Measurements from ENCODE around the gene ZNF576.
A peak's percentile ranks its signal among the peaks of the same experiment; 100 is the strongest.

Gene ZNF576

DNA sequence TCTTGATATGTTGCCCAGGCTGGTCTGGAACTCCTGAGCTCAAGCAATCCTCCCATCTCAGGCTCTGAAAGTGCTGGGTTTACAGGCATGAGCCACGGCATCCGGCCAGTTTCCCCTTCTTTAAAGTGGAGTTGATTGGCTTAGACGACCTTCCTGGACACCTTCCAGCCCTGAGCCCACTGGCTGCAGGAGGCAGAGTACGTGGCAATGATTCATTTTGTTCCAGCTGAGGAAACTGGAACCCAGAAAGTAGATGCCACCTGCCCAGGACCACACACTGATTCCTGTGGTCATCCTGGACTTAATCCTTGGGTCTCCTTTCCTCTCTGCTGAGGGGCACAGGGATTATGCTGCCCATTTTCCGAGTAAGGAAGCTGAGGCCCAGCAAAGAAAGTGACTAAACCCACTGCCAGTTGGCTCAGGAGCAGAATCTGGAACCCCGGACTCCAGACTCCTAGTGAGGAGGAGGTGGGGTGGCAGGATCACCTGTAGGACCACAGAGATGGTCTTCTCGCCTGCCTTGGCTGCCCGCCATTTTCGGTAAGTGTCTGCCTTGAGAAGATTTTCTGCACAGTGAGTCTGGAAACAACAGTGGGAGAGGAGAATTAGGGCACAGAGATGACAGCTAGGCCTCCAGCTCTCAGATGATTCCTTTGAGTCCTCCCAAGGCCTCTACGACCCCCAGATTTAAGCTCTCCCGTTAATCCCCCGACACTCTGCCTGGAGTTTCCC is 21.8 kb upstream of the ZNF576 start:
- Histone ChIP-seq H3K36me3 (ENCODE audit: control insufficient read depth in 4 of 4, insufficient read depth in 4 of 4, low read length in 3 of 4) (peaks cover 0 to 11% (median 0%) of the 10 kb centered on the region in 4 experiments), H3K9me3 (ENCODE audit: control extremely low read depth in 1 of 5, control insufficient read depth in 4 of 5, insufficient read depth in 2 of 5, low read depth in 1 of 5, low read length in 4 of 5) (no peaks in the 10 kb centered on the region), H3K27ac (ENCODE audit: insufficient read depth in 1 of 2, low read depth in 1 of 2, low read length in 2 of 2, poor library complexity in 1 of 2, severe bottlenecking in 2 of 2) (peak overlapping the region; percentile 90 to 97), H3K27me3 (replicated peaks in 2 of 5; ENCODE audit: control insufficient read depth in 4 of 5, insufficient read depth in 5 of 5, low read length in 4 of 5) (no peaks in the 10 kb centered on the region), H3K4me3 (ENCODE audit: control insufficient read depth in 1 of 7, extremely low read depth in 1 of 7, insufficient read depth in 4 of 7, low read depth in 2 of 7, low read length in 6 of 7) (peak overlapping the region in 6 of 7 experiments; percentile 82 to 98 (median 92)), H3K4me1 (ENCODE audit: control extremely low read depth in 1 of 4, control insufficient read depth in 4 of 4, insufficient read depth in 4 of 4, low read length in 3 of 4) (peaks cover 4 to 30% (median 21%) of the 10 kb centered on the region in 4 experiments)
- peak in 1 of 3 donors; percentile 42 for DNase-seq
- ChIA-PET CTCF (interaction anchor here (0.7 to 3.1 kb wide), 8 partner anchors 9 to 175 kb away, joined by 3 to 16 read pairs (median 5); no protein-coding TSS in a partner anchor), POLR2A (interaction anchor here (1.2 to 1.4 kb wide), 2 partner anchors 13 to 21 kb away, joined by 4 to 5 read pairs; partner anchors contain the start of gene IRGQ)
- WGBS (ENCODE audit: insufficient coverage): 41% methylated on average over 11 of the region's 12 CpGs

DNA sequence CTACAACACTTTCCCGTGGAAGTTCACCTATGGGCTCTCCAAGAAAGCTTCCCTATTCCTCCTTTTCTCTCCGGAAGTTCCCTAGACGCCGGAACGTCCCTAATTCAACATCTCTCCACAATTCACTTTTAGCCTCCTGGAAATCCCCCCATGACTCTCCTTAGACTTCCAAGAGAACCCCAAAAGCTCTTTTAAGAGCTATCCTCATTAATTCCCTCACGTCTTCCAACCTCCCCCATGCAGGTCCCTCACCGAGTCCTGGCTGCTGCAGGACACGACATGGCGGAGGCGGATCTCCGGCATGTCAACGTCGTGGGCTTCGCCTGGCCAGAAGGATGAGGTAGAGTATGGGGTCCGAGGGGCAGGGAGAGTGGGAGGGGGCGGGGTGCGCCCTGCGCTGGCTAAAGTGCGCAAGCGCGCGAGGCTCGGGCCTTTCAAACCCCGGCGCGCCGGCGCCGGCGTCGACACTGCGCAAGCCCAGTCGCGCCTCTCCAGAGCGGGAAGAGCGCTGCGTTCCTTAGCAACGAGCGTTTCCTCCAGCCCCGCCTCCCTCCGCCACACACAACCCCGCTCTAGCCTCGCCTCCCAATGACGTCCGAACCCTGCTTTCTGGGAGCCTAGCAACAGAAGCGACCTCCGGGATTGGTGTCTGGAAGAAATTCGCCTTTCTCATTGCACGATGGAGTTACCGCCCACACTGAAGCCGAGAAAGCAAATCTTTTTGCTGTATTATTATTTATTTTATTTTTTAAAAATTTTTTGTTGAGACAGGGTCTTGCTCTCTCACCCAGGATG is 21.0 kb upstream of the ZNF576 start, which contains the start of the genes PINLYP and XRCC1:
PINLYP (plus strand) TSS at position 646 of the 795 bp plus-strand sequence. CDS start 1,391 bp downstream, outside the sequence.
XRCC1 (minus strand) TSS at position 372 of the 795 bp plus-strand sequence; CDS start at position 303, 69 bp downstream.
- Histone ChIP-seq H3K27ac (ENCODE audit: insufficient read depth in 1 of 2, low read depth in 1 of 2, low read length in 2 of 2, poor library complexity in 1 of 2, severe bottlenecking in 2 of 2) (peak within 1 kb of the TSS; percentile 90 to 97), H3K4me1 (ENCODE audit: control extremely low read depth in 1 of 4, control insufficient read depth in 4 of 4, insufficient read depth in 4 of 4, low read length in 3 of 4) (peaks cover 4 to 30% (median 22%) of the 10 kb centered on the region in 4 experiments), H3K27me3 (replicated peaks in 2 of 5; ENCODE audit: control insufficient read depth in 4 of 5, insufficient read depth in 5 of 5, low read length in 4 of 5) (no peaks in the 10 kb centered on the region), H3K9me3 (ENCODE audit: control extremely low read depth in 1 of 5, control insufficient read depth in 4 of 5, insufficient read depth in 2 of 5, low read depth in 1 of 5, low read length in 4 of 5) (no peaks in the 10 kb centered on the region), H3K36me3 (ENCODE audit: control insufficient read depth in 4 of 4, insufficient read depth in 4 of 4, low read length in 3 of 4) (peaks cover 0 to 11% (median 0%) of the 10 kb centered on the region in 4 experiments), H3K4me3 (ENCODE audit: control insufficient read depth in 1 of 7, extremely low read depth in 1 of 7, insufficient read depth in 4 of 7, low read depth in 2 of 7, low read length in 6 of 7) (peak within 1 kb of the TSS; percentile 74 to 98 (median 90))
- CTCF ChIA-PET: interaction anchor here (0.7 to 3.1 kb wide), 7 partner anchors 9 to 174 kb away, joined by 3 to 16 read pairs (median 5); no protein-coding TSS in a partner anchor
- 1% methylated on average over 42 of the region's 51 CpGs for WGBS (ENCODE audit: insufficient coverage)
- DNase-seq: peak; percentile 99 to 100 (median 99)
- POLR2A ChIA-PET: interaction anchor here (0.7 to 1.4 kb wide), 3 partner anchors 14 to 1154 kb away, joined by 3 to 5 read pairs (median 4); partner anchors contain the start of gene IRGQ

DNA sequence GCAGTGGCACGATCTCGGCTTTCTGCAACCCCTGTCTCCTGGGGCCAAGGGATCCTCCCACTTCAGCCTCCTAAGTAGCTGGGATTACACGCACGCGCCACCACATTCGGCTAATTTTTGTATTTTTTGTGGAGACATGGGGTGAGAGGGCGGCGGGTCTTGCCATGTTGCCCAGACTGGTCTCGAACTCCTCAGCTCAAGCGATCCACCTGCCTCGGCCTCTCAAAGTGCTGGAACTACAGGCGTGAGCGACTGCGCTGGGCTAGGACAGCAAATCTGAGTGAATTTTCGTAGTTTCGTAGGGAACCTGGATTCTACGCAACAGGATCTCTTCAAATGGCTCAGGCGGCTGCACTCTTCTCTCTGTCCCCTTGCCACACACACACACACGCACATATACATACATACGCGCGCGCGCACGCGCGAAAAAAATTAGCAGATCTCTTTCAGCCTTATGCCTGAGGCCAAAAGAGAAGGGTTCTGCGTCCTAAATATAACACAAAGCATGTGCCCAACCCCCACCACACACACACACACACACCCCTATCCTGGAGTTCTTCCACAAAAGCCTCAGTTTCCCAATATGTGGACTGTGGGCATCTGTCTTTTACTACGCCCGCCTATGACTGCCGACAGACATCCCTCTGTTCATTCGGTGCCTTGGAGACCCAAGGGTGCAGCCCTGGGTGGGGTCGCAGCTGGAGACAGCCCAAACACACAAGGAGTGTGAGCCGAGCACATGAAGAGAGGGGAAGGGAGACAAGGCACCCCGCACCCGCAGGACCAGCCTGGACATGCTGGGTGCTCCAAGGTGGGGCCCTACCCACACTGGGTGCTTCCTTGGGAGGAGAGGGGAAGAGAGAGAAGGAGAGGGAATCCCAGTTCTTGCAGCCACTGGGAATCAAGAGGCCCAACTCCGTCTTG is 20.2 kb upstream of the ZNF576 start:
- CTCF ChIA-PET: interaction anchor here (1.0 to 3.1 kb wide), 3 partner anchors 20 to 95 kb away, joined by 3 to 16 read pairs (median 6); no protein-coding TSS in a partner anchor
- H3K36me3 ChIP-seq (ENCODE audit: control insufficient read depth in 4 of 4, insufficient read depth in 4 of 4, low read length in 3 of 4): peaks cover 0 to 11% (median 0%) of the 10 kb centered on the region in 4 experiments
- H3K27ac ChIP-seq (ENCODE audit: insufficient read depth in 1 of 2, low read depth in 1 of 2, low read length in 2 of 2, poor library complexity in 1 of 2, severe bottlenecking in 2 of 2): peak overlapping the region; percentile 50 to 97
- 75% methylated on average over 18 of the region's 37 CpGs for WGBS (ENCODE audit: insufficient coverage)
- POLR2A ChIA-PET: interaction anchor here (0.7 to 1.4 kb wide), 2 partner anchors 20 to 1154 kb away, joined by 3 to 5 read pairs; partner anchors contain the start of gene IRGQ
- DNase-seq: peak in 2 of 3 donors; percentile 41 to 42
- H3K27me3 ChIP-seq (replicated peaks in 2 of 5; ENCODE audit: control insufficient read depth in 4 of 5, insufficient read depth in 5 of 5, low read length in 4 of 5): no peaks in the 10 kb centered on the region
- H3K4me3 ChIP-seq (ENCODE audit: control insufficient read depth in 1 of 7, extremely low read depth in 1 of 7, insufficient read depth in 4 of 7, low read depth in 2 of 7, low read length in 6 of 7): peak overlapping the region; percentile 18 to 97 (median 70)
- peaks cover 4 to 36% (median 28%) of the 10 kb centered on the region in 4 experiments for H3K4me1 ChIP-seq (ENCODE audit: control extremely low read depth in 1 of 4, control insufficient read depth in 4 of 4, insufficient read depth in 4 of 4, low read length in 3 of 4)
- no peaks in the 10 kb centered on the region for H3K9me3 ChIP-seq (ENCODE audit: control extremely low read depth in 1 of 5, control insufficient read depth in 4 of 5, insufficient read depth in 2 of 5, low read depth in 1 of 5, low read length in 4 of 5)

DNA sequence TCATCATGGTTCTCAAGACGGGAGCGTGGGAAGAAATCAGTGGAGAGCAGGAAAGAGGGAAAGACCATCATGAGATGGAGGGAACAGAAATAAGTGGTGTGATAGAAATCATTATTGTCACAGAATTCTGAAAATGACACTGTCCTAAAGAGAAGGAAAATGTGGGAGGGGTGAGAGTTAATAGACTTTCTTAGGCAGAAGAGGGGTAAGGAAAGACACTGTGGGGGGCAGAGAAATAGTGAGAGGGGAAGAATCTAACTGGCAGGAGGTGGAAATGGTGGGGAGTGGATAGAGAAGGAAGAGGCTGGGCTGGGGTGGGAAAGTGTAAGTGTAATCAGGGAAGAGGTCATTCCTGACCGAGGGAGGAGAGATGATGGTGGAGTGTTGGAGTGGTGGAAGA is 17.6 kb upstream of the ZNF576 start:
- Histone ChIP-seq H3K9me3 (ENCODE audit: control extremely low read depth in 1 of 5, control insufficient read depth in 4 of 5, insufficient read depth in 2 of 5, low read depth in 1 of 5, low read length in 4 of 5) (no peaks in the 10 kb centered on the region), H3K27ac (ENCODE audit: insufficient read depth in 1 of 2, low read depth in 1 of 2, low read length in 2 of 2, poor library complexity in 1 of 2, severe bottlenecking in 2 of 2) (no peak overlapping the region), H3K27me3 (replicated peaks in 2 of 5; ENCODE audit: control insufficient read depth in 4 of 5, insufficient read depth in 5 of 5, low read length in 4 of 5) (no peaks in the 10 kb centered on the region), H3K4me1 (ENCODE audit: control extremely low read depth in 1 of 4, control insufficient read depth in 4 of 4, insufficient read depth in 4 of 4, low read length in 3 of 4) (peaks cover 4 to 45% (median 37%) of the 10 kb centered on the region in 4 experiments), H3K4me3 (ENCODE audit: control insufficient read depth in 1 of 7, extremely low read depth in 1 of 7, insufficient read depth in 4 of 7, low read depth in 2 of 7, low read length in 6 of 7) (no peak overlapping the region), H3K36me3 (ENCODE audit: control insufficient read depth in 4 of 4, insufficient read depth in 4 of 4, low read length in 3 of 4) (no peaks in the 10 kb centered on the region)
- CTCF ChIA-PET: interaction anchor here (1.0 to 4.3 kb wide), 4 partner anchors 9 to 23 kb away, joined by 3 to 15 read pairs (median 4); no protein-coding TSS in a partner anchor
- POLR2A ChIA-PET: no interaction called here
- no peak for DNase-seq
- WGBS (ENCODE audit: insufficient coverage): 91% methylated on average over 3 of the region's 3 CpGs

DNA sequence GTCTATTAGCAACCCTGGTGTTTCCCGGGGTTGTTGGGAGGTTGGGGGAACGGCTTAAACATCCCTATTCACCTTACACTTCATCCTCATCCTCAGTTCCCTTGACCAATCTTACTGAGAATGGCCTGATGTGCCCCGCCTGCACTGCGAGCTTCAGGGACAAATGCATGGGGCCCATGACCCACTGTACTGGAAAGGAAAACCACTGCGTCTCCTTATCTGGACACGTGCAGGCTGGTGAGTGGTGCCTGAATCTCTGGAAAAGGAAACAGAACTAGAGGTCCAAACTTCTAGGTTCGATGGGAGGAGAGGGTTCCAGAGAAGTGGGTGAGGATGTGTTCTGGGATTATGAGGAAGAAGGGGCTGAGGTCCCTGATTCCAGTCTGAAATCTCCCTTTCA is 14.9 kb upstream of the ZNF576 start:
- no peak overlapping the region for H3K4me3 ChIP-seq (ENCODE audit: control insufficient read depth in 1 of 7, extremely low read depth in 1 of 7, insufficient read depth in 4 of 7, low read depth in 2 of 7, low read length in 6 of 7)
- no peak overlapping the region for H3K27ac ChIP-seq (ENCODE audit: insufficient read depth in 1 of 2, low read depth in 1 of 2, low read length in 2 of 2, poor library complexity in 1 of 2, severe bottlenecking in 2 of 2)
- H3K9me3 ChIP-seq (ENCODE audit: control extremely low read depth in 1 of 5, control insufficient read depth in 4 of 5, insufficient read depth in 2 of 5, low read depth in 1 of 5, low read length in 4 of 5): no peaks in the 10 kb centered on the region
- 51% methylated on average over 6 of the region's 7 CpGs for WGBS (ENCODE audit: insufficient coverage)
- no peak for DNase-seq
- peaks cover 0 to 28% (median 22%) of the 10 kb centered on the region in 4 experiments for H3K4me1 ChIP-seq (ENCODE audit: control extremely low read depth in 1 of 4, control insufficient read depth in 4 of 4, insufficient read depth in 4 of 4, low read length in 3 of 4)
- H3K36me3 ChIP-seq (ENCODE audit: control insufficient read depth in 4 of 4, insufficient read depth in 4 of 4, low read length in 3 of 4): peaks cover 0 to 6% (median 1%) of the 10 kb centered on the region in 4 experiments
- ChIA-PET CTCF (interaction anchor here (1.9 to 4.3 kb wide), 2 partner anchors 13 to 26 kb away, joined by 6 to 15 read pairs; no protein-coding TSS in a partner anchor), POLR2A (interaction anchor here (1.2 kb wide), 1 partner anchor 14 kb away, joined by 3 read pairs; the partner anchor contains the start of gene IRGQ)
- H3K27me3 ChIP-seq (replicated peaks in 2 of 5; ENCODE audit: control insufficient read depth in 4 of 5, insufficient read depth in 5 of 5, low read length in 4 of 5): no peaks in the 10 kb centered on the region

DNA sequence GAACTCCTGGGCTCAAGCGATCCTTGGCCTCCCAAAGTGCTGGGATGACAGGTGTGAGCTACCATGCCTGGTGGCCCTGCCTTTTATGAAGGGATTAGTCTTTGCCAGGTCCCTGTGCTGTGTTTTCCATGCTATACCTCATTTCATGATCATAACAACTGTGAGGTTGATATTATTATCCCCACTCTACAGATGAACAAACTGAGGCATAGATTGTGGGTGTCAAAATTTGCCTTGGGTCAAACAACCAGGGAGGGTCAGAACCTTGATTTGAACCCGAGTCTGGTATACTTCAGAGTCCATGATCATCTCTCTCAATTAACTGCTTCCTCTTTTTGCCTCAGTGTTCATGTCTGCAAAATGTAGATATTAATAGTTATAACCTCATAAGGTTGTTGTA is 13.9 kb upstream of the ZNF576 start:
- ChIA-PET POLR2A (interaction anchor here (0.6 to 1.2 kb wide), 2 partner anchors 13 to 148 kb away, joined by 3 to 9 read pairs; partner anchors contain the start of gene IRGQ), CTCF (interaction anchor here (1.9 to 4.3 kb wide), 2 partner anchors 12 to 27 kb away, joined by 6 to 15 read pairs; no protein-coding TSS in a partner anchor)
- Histone ChIP-seq H3K27me3 (replicated peaks in 2 of 5; ENCODE audit: control insufficient read depth in 4 of 5, insufficient read depth in 5 of 5, low read length in 4 of 5) (no peaks in the 10 kb centered on the region), H3K4me3 (ENCODE audit: control insufficient read depth in 1 of 7, extremely low read depth in 1 of 7, insufficient read depth in 4 of 7, low read depth in 2 of 7, low read length in 6 of 7) (no peak overlapping the region), H3K4me1 (ENCODE audit: control extremely low read depth in 1 of 4, control insufficient read depth in 4 of 4, insufficient read depth in 4 of 4, low read length in 3 of 4) (peaks cover 0 to 27% (median 21%) of the 10 kb centered on the region in 4 experiments), H3K36me3 (ENCODE audit: control insufficient read depth in 4 of 4, insufficient read depth in 4 of 4, low read length in 3 of 4) (peaks cover 0 to 9% (median 1%) of the 10 kb centered on the region in 4 experiments), H3K27ac (ENCODE audit: insufficient read depth in 1 of 2, low read depth in 1 of 2, low read length in 2 of 2, poor library complexity in 1 of 2, severe bottlenecking in 2 of 2) (no peak overlapping the region), H3K9me3 (ENCODE audit: control extremely low read depth in 1 of 5, control insufficient read depth in 4 of 5, insufficient read depth in 2 of 5, low read depth in 1 of 5, low read length in 4 of 5) (no peaks in the 10 kb centered on the region)
- no peak for DNase-seq
- 100% methylated on average over 1 of the region's 2 CpGs for WGBS (ENCODE audit: insufficient coverage)
